Measurements from ENCODE around the gene LRRC23. TPM values are rescaled to one million over a fixed set of nuclear protein-coding genes. Genes with fewer than 3 reads are reported as not detected.

The LRRC23 gene
- total and polyA plus RNA-seq, 2 of the 13 experiments (the other 11 are each of a cell fraction or from before 2014, with no cell fraction given): 6.0 to 7.8 TPM

DNA sequence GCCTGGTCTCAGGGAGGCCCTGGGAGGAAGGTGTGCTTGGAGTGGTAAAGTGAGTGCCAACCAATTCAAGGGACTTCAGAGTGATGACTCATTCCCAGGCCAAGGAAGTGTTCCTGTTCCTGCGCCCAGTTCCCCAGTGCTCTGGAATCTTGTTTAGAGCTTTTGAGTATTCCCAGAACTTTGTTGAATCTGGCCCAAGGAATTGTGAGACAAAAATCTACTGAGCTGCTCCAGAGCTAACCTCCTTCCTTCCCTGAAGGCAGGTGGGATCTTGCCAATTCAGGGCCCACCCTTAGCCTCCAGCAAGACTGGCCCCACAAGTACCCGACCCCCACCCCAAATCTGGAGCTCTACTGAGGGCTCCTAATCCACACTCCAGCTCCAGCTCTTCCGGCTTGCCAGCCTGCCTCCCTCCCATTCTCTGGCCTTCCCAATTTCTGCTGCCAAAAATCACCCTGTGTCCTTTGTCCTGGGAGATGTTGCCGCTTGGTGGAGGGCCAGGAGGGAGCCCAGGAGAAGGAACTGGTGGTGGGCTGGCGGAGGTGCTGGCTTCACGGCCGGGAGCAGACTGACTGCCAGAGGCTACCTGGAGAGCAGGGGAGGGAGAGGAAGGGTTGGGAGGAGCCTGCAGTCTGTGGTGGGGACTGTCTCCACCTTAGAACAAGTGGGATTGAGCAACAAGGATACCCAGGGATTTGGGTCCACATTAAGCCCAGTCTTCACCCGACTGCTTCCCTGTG, 21.1 kb downstream of the LRRC23 start (continued):
- TF ChIP-seq, protein P1, sequence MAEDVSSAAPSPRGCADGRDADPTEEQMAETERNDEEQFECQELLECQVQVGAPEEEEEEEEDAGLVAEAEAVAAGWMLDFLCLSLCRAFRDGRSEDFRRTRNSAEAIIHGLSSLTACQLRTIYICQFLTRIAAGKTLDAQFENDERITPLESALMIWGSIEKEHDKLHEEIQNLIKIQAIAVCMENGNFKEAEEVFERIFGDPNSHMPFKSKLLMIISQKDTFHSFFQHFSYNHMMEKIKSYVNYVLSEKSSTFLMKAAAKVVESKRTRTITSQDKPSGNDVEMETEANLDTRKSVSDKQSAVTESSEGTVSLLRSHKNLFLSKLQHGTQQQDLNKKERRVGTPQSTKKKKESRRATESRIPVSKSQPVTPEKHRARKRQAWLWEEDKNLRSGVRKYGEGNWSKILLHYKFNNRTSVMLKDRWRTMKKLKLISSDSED (CRISPR knock-in tag; IDR thresholded peaks at IDR 0.05): no peak
- TF ChIP-seq ADNP (CRISPR knock-in tag; IDR thresholded peaks at IDR 0.05): no peak
- no peak for TF ChIP-seq ZNF839 (CRISPR knock-in tag; IDR thresholded peaks at IDR 0.05; ENCODE audit: borderline replicate concordance)
- no peak for TF ChIP-seq ATAD3A (CRISPR knock-in tag; IDR thresholded peaks at IDR 0.05)
- TF ChIP-seq, protein P2, sequence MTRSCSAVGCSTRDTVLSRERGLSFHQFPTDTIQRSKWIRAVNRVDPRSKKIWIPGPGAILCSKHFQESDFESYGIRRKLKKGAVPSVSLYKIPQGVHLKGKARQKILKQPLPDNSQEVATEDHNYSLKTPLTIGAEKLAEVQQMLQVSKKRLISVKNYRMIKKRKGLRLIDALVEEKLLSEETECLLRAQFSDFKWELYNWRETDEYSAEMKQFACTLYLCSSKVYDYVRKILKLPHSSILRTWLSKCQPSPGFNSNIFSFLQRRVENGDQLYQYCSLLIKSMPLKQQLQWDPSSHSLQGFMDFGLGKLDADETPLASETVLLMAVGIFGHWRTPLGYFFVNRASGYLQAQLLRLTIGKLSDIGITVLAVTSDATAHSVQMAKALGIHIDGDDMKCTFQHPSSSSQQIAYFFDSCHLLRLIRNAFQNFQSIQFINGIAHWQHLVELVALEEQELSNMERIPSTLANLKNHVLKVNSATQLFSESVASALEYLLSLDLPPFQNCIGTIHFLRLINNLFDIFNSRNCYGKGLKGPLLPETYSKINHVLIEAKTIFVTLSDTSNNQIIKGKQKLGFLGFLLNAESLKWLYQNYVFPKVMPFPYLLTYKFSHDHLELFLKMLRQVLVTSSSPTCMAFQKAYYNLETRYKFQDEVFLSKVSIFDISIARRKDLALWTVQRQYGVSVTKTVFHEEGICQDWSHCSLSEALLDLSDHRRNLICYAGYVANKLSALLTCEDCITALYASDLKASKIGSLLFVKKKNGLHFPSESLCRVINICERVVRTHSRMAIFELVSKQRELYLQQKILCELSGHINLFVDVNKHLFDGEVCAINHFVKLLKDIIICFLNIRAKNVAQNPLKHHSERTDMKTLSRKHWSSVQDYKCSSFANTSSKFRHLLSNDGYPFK (CRISPR knock-in tag; IDR thresholded peaks at IDR 0.05; ENCODE audit: borderline replicate concordance): peak; percentile 19; the same call in 1 of the 2 replicates
- TF ChIP-seq, protein P3, sequence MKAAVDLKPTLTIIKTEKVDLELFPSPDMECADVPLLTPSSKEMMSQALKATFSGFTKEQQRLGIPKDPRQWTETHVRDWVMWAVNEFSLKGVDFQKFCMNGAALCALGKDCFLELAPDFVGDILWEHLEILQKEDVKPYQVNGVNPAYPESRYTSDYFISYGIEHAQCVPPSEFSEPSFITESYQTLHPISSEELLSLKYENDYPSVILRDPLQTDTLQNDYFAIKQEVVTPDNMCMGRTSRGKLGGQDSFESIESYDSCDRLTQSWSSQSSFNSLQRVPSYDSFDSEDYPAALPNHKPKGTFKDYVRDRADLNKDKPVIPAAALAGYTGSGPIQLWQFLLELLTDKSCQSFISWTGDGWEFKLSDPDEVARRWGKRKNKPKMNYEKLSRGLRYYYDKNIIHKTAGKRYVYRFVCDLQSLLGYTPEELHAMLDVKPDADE (CRISPR knock-in tag; IDR thresholded peaks at IDR 0.05): no peak
- TF ChIP-seq, protein P4, sequence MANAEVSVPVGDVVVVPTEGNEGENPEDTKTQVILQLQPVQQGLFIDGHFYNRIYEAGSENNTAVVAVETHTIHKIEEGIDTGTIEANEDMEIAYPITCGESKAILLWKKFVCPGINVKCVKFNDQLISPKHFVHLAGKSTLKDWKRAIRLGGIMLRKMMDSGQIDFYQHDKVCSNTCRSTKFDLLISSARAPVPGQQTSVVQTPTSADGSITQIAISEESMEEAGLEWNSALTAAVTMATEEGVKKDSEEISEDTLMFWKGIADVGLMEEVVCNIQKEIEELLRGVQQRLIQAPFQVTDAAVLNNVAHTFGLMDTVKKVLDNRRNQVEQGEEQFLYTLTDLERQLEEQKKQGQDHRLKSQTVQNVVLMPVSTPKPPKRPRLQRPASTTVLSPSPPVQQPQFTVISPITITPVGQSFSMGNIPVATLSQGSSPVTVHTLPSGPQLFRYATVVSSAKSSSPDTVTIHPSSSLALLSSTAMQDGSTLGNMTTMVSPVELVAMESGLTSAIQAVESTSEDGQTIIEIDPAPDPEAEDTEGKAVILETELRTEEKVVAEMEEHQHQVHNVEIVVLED (CRISPR knock-in tag; IDR thresholded peaks at IDR 0.05; ENCODE audit: borderline replicate concordance): no peak
- no peak for TF ChIP-seq U2AF2 (IDR thresholded peaks at IDR 0.05; ENCODE audit: low read depth, low read length)
- TF ChIP-seq ZBTB21 (CRISPR knock-in tag; IDR thresholded peaks at IDR 0.05): no peak
- no peak for TF ChIP-seq IKZF1 (IDR thresholded peaks at IDR 0.05)
- TF ChIP-seq, protein P5, sequence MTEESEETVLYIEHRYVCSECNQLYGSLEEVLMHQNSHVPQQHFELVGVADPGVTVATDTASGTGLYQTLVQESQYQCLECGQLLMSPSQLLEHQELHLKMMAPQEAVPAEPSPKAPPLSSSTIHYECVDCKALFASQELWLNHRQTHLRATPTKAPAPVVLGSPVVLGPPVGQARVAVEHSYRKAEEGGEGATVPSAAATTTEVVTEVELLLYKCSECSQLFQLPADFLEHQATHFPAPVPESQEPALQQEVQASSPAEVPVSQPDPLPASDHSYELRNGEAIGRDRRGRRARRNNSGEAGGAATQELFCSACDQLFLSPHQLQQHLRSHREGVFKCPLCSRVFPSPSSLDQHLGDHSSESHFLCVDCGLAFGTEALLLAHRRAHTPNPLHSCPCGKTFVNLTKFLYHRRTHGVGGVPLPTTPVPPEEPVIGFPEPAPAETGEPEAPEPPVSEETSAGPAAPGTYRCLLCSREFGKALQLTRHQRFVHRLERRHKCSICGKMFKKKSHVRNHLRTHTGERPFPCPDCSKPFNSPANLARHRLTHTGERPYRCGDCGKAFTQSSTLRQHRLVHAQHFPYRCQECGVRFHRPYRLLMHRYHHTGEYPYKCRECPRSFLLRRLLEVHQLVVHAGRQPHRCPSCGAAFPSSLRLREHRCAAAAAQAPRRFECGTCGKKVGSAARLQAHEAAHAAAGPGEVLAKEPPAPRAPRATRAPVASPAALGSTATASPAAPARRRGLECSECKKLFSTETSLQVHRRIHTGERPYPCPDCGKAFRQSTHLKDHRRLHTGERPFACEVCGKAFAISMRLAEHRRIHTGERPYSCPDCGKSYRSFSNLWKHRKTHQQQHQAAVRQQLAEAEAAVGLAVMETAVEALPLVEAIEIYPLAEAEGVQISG (CRISPR knock-in tag; IDR thresholded peaks at IDR 0.05): peak; percentile 22; the same call in 1 of the 2 replicates
- no peak for TF ChIP-seq SMARCE1 (IDR thresholded peaks at IDR 0.05; ENCODE audit: borderline replicate concordance)
- no peak for TF ChIP-seq POLR2AphosphoS2 (IDR thresholded peaks at IDR 0.05; ENCODE audit: low read depth, low read length)
- TF ChIP-seq, protein P6, sequence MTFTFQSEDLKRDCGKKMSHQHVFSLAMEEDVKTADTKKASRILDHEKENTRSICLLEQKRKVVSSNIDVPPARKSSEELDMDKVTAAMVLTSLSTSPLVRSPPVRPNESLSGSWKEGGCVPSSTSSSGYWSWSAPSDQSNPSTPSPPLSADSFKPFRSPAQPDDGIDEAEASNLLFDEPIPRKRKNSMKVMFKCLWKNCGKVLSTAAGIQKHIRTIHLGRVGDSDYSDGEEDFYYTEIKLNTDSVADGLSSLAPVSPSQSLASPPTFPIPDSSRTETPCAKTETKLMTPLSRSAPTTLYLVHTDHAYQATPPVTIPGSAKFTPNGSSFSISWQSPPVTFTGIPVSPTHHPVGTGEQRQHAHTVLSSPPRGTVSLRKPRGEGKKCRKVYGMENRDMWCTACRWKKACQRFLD (CRISPR knock-in tag; IDR thresholded peaks at IDR 0.05; ENCODE audit: borderline replicate concordance): no peak
- no peak for TF ChIP-seq KDM5A (IDR thresholded peaks at IDR 0.05; ENCODE audit: borderline replicate concordance, low read length)
- no peak for TF ChIP-seq ELF3 (CRISPR knock-in tag; IDR thresholded peaks at IDR 0.05)
- TF ChIP-seq BHLHE40 (IDR thresholded peaks at IDR 0.05; ENCODE audit: low read length): no peak
